Stimulated activated CD8-positive, alpha-beta memory T cell treated with anti-CD3 and anti-CD28 coated beads, Interleukin-7, amount 100 ng/mL, for 24 hours (primary cell): Measurements from ENCODE around the gene ROCK1.
A peak's percentile ranks its signal among the peaks of the same experiment; 100 is the strongest.
"Not testable (repeated sequence)": the region's sequence is repeated elsewhere in the genome, so short reads cannot be mapped to it uniquely, and the experiment has no call there.

Experiments
- DNase-seq: peaks from one replicate; pipeline ENCODE4 v3.0.0-alpha.2; 2020; ENCODE audit warnings: low read depth

The ROCK1 gene

GRCh38 chr18:21111346-21112139 lies at the start of gene ROCK1:
ROCK1 (minus strand) TSS chr18:21111813; CDS start chr18:21110910, 903 bp downstream.
- DNase-seq: peak; percentile 99

GRCh38 chr18:21155443-21155842 lies 43.8 kb upstream of the ROCK1 start:
- no peak for DNase-seq

GRCh38 chr18:21146016-21146415 lies 34.4 kb upstream of the ROCK1 start:
- no peak for DNase-seq

DNA sequence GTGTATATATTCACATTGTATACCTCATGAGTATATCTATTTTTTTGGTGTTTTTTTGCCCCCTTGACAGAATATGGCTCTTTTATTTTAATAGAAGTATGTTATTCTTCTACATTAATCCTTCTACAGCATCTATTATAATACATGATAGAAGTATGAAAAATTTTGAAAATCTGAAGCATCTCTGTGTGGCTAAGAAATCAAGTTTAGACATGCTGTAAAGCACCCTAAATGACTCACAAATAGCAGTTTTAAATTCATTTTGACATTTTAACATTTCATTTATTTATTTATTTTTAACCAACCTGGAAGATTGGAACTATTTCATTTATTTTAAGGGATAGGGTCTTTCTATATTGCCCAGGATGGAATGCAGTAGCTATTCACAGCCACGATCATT lies 33.8 kb upstream of the ROCK1 start:
- DNase-seq: no peak

DNA sequence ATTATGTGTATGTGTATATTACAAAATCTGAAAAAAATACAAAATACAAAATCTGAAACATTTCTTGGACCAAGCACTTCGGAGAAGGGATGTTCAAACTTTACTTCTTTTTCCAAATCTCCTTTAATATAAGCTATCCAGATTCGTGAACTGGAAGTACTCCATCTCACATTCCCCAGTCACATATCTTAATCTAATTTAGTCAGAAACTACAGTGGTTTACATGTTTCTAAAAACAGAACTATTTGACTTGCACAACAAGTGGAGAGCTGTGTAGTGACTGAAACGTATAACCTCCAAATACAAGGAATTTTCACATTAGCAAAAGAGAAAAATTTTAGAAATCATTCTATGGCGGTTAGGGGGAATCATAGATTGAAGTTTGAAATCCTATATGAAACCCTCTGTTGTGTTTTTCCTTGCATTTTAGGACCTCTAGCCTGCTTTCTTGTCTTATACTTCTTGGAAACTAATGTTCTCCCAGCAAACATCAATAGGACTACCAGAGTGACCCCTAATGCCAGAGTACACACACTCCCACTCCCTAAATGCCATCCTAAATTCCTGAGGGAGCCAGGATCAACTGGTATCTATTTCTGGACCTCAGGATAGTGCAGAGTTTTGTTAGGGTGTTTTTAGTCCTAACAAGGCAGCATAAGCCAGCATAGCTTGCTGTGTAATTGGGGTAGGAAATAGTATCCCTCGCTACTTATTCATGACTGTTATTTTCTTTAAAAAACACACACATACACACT lies 30.2 kb upstream of the ROCK1 start:
- DNase-seq: no peak

- not testable (repeated sequence) for DNase-seq
Measured at GRCh38 chr18:21137719-21138488, 26.3 kb upstream of the ROCK1 start.

DNA sequence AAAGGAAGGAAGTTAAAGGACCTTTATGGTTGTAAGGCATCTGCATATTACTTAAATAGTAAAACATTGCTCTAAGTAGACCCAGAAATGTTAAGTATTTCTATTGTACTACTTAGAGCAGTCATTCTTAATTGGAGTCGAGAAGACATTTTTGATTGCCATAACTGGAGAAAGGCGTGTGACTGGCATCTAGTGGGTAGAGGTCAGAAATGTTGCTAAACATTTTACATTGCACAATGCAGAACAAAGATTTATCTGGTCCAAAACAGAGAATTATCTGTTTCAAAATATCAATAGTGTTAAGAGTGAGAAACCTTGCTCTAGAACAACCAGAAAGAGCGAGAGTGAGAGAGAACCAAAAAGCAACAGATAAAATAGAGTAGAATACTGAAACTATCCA lies 23.3 kb upstream of the ROCK1 start:
- no peak for DNase-seq

- DNase-seq: no peak
Measured at GRCh38 chr18:21132398-21132918, 20.8 kb upstream of the ROCK1 start.

DNA sequence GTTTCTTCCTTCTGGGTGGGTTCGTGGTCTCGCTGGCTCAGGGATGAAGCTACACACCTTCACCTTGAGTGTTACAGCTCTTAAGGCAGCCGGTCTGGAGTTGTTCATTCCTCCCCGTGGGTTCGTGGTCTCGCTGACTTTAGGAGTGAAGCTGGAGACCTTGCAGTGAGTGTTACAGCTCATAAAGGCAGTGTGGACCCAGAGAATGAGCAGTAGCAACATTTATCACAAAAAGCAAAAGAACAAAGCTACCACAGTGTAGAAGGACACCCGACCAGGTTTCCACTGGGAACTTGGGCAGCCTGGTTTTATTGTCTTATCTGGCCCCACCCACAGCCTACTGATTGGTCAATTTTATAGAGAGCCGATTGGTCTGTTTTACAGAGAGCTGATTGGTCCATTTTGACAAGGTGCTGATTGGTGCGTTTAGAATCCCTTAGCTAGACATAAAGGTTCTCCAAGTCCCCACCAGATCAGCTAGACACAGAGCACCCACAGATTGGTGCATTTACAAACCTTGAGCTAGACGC lies 20.1 kb upstream of the ROCK1 start:
- no peak for DNase-seq

- no peak for DNase-seq
Measured at GRCh38 chr18:21129566-21130216, 18.1 kb upstream of the ROCK1 start.

GRCh38 chr18:21123290-21123926 lies 11.8 kb upstream of the ROCK1 start:
- no peak for DNase-seq

- no peak for DNase-seq
Measured at GRCh38 chr18:21118806-21119205, 7.2 kb upstream of the ROCK1 start.

DNA sequence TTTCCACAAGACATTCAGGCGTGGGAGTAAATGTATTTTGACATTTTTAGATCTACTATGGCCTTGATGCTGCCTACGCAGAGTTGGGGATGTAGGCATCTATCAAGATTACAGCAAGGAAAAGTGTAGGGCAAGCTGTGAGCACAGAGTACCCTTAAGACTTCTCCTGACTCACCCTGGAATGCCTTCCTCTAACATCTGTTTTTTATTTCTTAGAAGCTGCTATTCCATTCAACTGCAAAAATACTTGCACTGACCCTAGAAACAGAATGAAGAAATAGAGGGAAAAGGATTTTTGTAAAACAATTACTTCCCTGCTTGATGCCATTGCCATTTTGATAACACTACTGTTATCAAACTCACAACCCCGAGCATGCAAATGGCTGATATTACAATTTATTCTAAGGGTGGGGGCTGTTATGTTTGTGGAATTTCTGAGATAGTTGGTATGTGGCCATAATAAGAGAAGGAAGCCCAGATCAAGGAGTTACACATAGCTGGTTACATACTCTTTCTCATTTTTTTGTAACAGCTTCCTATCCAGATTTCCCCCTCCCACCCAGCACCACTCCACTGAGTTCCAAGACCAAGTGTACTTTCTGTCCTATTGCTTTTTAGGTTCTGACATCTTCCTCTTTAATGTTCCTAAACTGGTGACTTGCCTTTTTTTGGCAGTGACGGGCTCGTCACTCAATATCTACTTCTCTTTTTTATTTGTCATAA lies 6.0 kb upstream of the ROCK1 start:
- DNase-seq: no peak

- DNase-seq: no peak
Measured at GRCh38 chr18:21115519-21116411, 4.2 kb upstream of the ROCK1 start.

DNA sequence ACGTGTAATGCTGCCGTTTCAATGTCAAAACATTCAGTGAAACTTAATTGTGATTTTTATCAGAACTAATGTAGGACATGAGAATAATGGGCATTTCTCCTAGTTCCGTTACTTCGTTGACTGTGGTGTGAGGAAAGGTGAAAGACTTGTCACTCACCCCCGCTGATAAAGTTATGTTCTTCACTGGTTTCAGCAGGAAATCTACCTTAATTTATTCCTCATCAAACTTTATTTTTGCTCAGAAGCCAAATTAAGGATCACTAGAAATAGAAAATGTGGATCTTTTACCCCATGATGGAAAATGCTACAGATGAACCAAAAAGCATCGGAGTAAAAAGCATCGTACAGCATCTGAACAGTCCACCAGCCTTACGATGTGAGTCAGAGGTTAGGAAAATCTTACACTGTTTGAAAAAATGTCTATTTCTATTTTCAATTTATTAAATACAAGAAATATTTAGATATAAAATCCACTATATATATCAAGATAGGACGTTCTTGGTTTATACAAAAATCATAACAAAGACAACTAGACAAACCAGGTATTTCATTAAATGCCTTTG lies 1.0 kb upstream of the ROCK1 start:
- DNase-seq: no peak

- DNase-seq: peak; percentile 7
Measured at GRCh38 chr18:21112140-21112473, 494 bp upstream of the ROCK1 start.

DNA sequence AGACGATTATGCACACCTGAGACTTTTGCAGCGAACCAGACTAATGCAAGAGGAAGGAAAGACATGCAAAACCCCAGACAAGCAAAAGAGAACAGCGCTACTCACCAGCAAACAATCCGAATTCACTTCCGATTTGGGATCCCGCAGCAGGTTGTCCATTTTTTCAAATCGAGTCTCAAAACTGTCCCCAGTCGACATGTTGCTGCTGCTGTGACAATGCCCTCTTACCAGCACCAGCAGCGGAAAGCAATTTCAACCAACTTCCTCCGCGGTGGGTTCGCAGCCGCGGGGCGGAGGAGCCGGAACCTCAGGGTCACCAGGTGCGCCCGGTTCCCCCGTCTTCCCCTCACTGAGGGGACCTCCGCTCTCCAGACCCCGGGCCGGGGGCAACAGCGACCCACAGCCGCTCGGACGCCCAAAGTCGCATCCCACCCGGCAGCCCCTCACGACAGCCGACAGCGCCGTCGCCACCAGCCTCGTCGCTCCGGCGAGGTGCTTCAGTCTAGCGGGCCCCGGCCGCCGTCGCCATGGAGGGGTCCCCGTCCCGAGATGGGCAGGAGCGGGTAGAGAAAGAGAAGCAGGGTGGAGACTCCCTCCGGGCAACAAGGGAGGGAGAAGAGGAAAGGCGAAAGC lies 784 bp downstream of the ROCK1 start:
- DNase-seq: peak; percentile 33

DNA sequence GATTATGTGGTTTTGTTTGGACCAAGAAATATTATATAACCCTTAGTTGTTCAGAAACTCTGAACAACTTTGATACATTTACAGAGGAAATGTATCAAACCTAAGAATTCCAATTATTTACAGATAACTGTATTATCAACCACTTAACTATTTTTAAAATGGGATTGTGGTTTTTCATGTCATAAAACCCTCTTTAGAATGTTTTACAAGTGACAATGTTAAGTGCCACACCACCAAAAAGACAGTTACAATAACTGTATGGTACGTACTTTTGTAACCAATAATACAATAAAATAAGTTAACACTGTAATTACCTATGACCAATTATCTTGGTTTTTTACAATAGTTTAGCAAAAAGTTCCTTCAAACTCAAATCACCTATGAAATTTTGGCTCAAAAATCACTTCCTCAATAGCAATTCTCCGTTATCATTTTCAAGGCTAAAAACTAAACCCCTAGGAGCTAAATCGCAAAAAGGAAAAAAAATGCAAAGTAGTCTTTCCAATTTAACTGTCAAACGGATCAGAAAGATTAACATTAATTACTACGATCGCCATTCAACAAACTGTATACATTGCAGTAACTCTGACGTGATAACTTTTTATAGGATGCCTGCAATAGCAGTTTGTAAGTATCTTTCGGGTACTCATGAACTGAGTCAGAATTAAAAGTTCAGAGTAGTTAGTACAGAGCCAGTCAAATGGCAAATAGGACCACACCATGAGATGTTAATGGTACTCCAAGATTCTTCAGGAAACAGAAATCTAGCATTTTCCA lies 1.5 kb downstream of the ROCK1 start:
- DNase-seq: no peak
